Activated CD4-positive, alpha-beta T cell treated with anti-CD3 and anti-CD28 coated beads, Interleukin-2, amount 50 U/mL, for 48 hours (primary cell): ENCODE results near the gene AQP2.

ENCODE experiments used
- DNase-seq, 2 experiments: peaks; one replicate each; pipeline ENCODE4 v3.0.0-alpha.2; 2020

AQP2 gene

DNA sequence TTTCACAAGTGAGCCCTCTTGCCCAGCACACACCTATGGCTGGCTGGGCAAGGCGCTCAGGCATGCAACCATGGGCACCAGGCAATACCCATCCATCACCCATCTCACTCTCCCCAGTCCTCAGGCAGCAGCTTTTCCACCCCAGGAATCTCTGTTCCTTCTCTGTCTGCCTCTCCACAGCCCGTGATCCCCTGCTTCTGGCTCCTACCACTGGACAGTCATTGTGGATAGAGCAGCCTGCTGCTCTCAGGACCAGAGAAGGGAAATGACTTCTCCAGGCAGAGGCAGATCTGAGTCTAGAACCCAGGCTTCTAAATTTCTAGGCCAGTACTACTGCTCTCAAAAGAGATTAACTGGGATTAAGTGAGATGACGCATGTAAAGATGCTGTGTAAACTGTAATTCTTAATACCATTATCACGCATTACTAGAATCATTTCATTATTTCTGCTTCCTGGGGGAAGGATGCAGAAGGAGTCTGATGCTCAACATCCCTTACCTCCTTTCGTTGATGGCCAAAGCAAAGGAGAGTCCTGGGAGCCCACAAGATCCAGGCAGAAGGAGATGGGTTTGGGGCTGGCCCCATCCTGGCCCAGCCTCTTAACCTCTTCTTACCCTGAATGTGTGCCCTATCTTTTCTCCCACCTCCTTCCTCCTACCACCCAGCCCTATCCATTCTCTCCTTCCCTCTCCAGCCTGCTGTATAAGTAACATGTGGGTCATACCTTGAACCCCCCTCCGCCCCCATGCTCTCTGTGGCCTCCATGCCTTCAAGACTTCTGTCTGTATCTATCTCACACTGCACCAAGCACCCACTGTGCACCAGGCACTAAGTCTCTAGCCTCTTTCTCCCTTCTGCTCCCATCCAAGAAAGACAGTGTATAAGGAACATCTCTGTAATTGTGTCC is 6.4 kb downstream of the AQP2 start:
- no peak for DNase-seq

DNA sequence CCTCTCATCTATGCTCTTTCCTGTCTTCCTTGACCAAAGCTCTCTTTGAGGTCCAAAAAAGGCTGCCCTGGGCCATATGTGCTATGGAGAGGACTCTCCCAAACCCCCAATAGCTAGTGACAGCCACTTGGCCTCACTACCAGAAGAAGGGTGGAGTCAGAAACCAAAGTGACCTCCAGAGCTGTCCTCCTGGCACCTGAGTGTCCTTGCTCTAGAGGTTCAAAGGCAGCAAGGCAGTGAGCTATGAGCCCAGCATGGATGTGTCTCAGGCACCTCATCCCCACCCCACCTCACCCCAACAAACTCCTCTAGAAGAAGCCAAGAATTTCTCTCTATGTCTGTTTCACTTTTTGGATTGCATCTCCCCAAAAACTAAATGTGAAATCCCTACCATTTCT is 7.0 kb downstream of the AQP2 start:
- DNase-seq: no peak

DNA sequence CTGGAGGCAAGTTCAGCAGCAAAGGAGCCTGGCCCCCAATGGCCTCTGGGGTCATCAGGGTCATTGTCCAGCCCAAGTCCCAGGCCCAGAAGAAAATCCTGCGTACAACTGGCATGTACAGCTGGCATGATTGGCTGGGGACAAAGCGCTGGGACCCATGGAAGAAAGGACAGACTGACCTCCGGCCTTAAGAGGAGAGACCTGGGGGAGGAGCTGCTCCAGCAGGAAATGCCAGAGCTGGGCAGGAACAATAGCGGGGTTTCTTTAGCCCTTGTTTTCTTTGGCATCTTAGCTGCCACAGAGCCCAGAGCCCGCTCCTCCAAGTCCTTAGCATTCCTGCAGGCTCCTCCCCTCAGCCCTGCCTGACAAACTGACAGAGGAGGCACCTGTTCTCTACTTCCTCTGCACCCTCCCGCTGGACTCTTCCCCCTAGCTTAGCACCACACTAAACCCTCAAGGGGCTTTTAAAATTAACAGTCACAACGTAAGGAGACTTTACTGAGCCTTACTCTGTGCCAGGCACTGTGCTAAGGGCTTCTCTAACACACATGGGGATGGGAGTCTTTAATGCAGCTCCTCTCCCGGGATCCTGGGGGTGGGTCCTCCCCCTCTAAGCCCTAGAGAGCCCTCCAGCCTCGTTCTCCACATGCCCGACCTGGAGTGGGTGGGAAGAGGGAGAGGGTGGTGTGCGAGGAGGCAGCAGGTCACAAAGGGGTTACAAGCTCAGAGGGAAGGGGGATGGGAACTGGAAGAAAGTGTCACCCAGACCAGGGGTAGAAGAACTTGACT is 9.3 kb downstream of the AQP2 start:
- DNase-seq: no peak

DNA sequence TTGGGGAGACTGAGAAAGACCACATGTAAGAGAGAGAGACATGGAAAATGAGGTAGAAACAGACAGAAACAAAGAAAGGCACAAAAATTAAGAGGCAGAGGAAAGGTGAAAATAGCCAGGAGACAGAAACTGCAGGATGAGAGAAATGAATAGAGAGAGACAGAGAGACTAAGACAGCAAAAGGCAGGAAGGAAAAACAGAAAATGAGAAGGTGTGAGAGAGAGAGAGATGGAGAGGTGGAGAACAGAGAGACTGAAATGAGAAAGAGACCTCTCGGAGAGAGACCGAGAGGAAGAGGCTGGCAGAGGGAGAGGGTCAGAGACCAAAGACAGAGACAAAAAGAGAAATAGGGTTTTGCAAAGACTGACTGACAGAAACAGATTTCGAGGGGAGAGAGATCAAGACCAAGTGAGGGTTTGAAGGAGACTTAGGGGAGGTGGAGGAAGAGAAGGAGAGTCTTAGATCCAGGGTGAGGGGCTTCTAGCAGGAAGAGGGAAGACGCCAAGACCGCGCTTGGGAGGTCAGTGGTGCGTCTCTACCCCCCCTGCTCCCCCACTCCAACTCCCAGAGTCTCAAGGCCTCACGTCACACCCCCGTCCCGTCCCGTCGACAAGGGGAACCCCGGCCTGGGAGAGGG is 10.1 kb downstream of the AQP2 start:
- DNase-seq: no peak

DNA sequence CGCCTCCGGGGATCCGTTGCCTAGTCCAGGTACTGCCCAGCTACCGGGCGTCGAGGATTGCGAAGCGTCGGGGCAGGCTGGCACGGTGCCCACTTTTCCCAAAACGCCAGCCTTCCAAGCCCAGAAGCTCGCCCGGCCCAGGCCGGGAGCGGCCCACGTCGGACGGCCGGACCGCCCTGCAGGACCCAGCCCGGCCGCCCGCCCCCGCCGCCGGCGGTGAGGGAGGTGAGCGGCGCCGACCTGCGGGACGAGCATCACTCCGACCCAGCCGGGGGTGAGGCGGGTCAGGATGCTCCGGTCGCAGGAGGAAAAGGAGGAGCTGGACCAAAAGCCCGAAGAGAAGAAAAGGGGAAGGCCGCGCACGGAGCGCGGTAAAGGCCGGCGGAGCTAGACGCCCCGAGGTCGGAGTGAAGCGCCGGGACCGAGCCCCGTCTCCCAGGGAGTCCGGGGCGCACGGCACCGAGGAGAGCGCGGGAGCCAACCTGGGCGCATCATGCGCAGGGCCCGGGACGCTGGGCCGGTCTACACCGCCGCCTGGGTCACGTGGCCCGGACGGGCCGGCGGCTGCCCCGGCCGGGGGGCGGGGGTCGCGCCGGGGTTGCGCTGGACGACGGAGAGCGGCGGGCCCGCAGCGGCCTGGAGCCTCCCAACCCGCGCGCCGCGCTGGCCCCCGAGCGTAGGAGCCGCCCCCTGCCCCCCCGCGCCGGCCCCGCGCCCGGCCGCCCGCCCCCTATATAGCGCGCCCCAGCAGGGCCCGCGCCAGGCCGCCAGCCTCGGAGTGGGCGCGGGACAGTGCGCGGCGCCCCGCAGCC is 10.8 kb downstream of the AQP2 start, which contains the start of gene AQP5:
TSS of gene AQP5 (plus strand) at position 762 of the 812 bp plus-strand sequence. CDS start 146 bp downstream, outside the sequence.
- no peak for DNase-seq

DNA sequence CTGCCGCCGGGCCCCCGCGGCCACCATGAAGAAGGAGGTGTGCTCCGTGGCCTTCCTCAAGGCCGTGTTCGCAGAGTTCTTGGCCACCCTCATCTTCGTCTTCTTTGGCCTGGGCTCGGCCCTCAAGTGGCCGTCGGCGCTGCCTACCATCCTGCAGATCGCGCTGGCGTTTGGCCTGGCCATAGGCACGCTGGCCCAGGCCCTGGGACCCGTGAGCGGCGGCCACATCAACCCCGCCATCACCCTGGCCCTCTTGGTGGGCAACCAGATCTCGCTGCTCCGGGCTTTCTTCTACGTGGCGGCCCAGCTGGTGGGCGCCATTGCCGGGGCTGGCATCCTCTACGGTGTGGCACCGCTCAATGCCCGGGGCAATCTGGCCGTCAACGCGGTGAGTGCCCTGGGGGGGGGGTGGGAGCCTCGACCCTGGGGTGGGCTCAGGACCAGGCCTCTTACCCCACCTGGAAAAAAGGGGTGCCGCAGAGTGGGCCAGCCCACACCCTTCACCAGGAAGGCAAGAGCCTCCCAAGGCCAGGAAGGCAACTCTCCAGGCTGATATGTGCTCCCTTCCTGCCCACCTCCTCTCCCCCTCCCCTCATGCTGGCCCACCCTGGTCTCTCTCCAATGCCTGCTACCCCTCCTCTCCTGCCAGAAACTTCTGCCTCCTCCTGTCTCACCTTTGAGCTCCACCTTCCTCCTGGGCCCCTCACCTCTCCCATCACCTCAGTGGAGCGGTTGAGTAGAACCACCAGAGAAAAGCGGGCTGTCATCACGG is 11.6 kb downstream of the AQP2 start:
- DNase-seq: no peak

DNA sequence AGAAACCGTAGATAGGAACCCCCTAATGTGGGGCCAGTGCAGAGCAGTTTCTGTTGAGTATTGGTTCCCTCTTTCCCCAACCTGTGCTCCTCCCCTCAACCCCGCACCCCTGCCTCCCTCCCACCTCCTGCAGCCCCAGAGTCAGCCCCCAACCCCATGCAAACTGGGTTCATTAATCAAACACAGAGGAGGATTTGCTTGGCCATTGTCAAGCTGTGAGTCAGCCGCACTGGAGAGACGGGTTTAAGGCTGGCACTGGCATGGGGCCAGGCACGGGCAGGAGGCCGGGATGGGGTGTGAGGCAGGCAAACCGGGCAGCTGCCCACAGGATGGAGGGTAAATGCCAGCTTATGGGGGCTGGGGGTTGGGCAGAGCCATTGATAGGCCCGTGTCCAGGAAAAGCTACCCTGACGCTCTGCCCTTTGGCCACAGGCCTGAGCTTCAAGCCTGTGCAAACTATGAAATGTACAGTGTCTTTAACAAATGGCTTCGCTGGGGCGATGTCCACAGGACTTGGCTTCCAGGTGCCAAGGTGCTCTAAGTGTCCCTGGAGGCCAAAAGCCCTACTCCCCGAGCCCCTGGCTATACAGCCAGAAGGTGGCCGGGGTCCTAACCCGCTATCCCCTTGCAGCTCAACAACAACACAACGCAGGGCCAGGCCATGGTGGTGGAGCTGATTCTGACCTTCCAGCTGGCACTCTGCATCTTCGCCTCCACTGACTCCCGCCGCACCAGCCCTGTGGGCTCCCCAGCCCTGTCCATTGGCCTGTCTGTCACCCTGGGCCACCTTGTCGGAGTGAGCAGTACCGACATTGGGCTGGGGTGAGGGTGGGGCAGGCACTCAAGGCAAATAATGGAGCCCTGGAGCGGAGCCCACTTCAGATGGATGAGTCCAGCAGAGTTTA is 12.6 kb downstream of the AQP2 start:
- no peak for DNase-seq

DNA sequence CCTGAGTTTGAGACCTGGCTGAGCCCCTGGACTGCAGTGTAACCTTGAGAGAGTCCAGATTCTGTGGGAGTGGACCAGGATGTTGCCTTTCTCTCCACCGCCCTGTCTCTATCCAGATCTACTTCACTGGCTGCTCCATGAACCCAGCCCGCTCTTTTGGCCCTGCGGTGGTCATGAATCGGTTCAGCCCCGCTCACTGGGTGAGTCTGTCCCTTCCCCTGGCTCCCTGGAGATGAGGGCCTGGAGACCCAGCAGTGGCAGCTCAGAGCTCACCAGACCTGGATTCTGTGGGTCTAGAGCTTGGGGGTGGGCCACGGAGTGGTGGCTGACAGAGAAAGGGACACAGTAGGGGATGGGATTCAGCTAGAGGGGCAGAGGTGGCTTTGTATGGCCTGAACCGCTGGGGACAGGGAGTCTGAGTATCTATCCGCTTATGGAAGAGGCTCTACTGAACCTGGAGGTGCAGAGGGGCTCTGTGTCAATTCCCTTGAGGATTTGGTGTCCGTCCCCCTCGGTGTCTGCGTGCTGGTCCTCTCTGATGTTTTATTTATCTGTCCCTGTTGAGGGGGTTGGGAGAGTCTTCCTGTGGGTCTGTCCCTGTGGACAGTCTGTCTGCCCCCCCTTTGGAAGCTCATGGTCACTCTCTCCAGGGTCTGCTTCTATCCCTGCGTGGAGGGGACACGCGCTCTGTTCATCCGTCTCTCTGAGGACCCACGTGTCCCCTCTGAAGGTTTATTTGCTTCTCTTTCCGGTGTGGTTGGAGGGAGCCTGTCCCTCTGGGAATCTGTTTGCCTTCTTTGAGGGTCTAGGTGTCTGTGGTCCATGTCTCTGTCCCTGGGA is 13.7 kb downstream of the AQP2 start:
- DNase-seq: no peak

DNA sequence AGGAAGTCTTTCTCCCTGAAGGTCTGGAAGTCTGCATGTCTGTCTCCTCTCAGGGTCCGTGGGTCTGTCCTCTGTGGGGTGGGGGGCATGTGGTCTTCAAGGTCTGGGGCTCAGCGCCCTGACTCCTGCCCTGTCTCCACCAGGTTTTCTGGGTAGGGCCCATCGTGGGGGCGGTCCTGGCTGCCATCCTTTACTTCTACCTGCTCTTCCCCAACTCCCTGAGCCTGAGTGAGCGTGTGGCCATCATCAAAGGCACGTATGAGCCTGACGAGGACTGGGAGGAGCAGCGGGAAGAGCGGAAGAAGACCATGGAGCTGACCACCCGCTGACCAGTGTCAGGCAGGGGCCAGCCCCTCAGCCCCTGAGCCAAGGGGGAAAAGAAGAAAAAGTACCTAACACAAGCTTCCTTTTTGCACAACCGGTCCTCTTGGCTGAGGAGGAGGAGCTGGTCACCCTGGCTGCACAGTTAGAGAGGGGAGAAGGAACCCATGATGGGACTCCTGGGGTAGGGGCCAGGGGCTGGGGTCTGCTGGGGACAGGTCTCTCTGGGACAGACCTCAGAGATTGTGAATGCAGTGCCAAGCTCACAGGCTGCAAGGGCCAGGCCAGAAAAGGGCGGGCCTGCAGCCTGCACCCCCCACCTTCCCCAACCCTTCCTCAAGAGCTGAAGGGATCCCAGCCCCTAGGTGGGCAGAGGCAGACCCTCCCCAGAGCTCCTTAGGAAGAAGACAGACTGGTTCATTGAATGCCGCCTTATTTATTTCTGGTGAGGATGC is 14.5 kb downstream of the AQP2 start:
- DNase-seq: no peak

DNA sequence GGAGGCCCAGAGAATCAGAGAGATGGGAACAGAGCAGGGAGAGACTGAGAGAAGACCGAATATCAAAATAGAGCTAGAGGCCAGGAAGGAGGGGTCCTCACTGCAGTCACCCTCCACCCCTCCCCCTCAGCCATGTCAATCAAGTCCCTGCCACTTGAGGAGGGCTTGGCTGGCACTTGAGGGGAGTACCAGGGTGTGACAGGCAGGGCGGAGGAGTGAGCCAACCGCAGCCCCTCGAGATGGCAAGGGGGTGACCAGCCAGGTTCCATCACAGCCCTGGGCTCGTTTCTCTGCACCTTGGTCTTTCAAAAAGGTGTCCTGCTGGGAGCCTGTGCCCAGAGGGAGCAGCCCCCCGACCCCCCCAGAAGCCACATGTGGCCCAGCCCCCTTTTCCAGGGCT is 15.3 kb downstream of the AQP2 start:
- DNase-seq: no peak

DNA sequence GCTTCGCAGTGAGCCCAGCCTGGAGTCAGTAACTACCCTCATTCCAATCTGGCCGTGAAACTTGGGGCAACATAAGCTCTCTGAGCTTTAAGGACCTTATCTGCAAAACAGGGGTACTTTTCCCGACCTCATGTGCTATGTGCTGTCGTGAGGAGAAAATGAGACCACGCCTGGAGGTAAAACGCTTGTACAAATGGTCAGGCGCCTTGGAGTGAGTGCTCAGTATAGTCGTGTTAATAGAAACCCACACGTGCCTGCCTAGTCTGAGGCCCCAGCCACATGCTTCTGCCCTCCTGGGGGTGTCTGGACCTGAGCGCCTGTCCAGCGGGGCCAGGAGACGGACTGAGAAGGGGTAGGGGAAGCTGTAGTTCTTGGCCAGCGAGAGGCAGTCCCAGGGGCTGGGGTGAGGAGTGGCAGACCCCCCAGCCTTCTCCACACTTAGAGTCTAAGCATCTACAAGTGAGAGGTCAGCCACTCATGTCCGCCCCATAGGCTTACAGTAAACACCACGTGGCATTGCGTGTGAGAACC is 16.0 kb downstream of the AQP2 start:
- DNase-seq: no peak

DNA sequence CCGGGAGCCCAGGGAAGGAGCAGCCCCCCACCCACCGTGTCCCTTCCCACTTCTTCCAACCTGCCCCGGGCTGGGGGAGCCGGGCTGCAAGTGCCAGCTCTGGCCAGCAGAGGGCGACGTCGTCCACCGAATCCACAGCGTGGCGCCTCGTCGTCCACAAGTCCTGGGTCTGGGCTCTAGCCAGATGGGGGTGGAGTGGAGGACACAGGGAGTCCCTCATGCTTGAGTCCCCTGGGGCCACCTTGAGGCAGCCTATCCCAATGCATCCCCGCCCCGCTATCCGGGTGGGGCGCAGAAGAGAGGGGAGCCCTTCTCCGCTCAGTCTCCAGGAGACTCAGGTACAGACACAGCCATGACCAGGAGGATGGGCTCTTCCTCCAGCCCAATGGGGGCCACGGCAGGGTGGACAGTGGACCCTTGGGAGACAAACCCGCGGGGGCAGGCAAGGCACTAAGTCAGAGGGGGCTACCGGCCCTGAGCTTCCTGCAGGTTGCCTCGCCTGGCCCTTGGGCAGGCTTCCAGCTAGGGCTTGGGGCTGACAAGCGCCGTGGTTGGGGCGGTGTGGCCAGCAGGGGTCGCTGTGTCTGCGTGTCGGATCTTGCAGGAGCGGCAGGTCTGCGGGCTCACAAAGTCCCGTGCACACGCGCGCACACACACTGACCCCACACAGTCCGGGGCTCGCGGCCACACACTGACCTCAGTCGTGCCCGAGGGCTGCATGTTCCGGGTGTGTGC is 16.7 kb downstream of the AQP2 start:
- DNase-seq: peak; percentile 98

DNA sequence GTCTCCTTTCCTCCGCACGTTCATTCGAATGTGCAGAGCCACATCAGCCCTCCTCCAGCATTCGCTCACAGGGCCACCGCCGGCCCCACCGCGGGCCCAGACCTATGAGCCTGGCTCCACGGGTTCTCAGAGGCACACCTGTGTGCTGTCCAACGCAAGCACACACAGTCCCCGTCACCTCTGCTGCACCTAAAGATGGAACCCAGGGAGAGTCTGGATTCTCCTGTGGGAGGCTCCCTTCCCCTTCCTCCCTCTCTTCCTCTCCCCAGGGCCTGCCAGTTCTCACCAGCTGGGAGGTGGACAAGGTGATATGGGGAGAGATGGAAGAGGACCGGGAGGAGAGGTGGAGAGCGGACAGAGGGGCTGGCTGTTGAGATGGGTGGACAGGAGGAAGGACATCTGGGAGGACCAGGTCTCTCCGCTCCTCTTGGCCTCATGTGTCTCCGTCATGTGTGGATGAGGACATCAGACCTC is 17.3 kb downstream of the AQP2 start:
- peak in 1 of 2 experiments; percentile 14 for DNase-seq

DNA sequence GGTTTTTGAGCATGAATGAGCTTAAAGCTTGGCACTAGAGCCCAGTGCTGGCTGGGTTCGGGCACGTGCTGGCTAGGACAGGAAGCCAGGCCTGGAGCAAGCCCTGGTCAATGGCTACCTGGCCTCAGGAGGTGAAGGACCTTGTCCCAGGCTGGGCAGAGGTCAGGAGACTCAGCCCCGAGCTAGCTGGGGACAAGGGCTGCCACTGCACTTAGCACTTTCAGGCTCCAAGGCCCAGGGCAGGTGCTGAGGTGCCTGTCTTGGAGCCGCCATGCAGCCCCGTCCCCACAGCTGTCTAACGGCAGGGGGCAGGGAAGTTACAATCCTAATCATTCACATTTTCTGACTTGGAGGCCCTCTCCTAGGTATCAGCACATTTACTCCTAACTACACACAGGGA is 17.9 kb downstream of the AQP2 start:
- DNase-seq: no peak

DNA sequence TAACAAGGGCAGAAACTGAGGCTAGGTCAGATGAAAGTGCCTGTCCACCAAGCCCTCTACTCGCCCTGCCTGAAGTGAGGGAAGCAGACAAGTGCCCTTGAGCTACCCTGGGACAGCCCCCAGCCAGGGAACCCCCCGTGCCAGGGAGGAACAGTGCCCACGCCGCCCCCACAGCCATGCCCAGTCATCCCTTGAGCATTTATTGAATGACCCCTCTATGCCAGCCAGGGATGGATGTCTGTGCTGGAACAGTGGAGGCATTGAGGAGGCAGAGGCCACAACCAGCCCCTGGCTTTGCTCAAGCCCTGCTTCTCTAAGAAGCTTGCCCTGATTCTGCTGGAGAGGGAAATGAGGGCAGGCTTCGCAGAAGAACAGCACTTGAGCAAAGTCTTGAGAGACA is 18.5 kb downstream of the AQP2 start:
- DNase-seq: no peak

DNA sequence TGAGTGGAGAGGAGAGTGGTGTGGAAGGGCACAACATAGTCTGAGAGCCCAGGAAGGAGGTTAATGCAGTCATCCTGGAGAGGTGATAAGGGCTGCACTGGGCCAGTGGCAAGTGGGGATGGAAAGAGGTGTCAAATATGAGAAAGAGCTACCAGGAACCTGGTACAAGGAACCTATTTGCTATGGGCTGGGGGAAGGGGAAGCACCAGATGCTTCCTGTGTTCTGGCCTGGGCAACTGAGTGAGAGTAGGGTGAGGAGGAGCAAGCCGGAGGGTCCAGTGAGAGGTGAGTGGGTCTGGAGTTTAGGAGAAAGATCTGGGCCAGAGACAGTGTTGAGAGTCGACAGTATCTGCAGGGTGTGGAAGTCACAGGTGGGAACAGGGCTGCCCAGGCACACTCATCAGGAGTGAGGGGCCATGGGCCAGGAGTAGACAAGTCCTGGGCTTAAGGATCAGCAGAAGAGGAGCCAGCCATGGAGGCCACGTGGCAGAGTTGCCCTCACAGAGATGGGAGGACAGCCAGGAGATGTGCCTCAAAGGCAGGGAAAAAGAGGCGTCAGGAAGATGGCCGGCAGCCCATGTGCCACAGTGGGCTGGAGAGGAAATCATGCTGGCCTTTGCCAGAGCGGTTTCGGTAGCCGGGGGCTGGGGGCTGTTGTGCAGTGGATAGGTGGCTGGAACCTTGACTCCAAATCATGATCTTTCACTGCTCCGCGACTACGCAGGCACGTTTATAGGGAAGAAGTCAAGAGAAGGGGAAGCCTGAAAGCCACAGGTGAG is 19.3 kb downstream of the AQP2 start:
- no peak for DNase-seq

DNA sequence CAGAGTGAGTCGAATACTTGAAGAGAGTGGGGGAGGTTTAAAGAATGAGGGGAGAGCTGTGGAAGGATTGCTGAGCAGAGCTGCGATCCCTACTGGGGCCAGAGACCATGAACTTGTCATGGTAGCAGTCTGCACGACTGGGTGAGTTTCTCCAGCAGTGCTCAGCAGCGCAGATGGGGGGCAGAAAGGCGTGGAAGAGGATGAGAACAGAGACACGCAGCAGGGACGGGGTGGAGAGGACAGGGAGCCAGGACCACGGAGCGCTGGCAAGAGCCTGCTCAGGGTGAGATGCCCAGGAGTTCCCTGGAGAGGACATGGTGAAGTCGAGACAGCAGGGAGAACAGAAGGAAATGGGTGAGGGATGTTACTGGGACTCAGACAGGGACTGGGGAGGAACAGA is 20.1 kb downstream of the AQP2 start:
- no peak for DNase-seq
